Suprapubic skin (tissue), 4 donors: Measurements from ENCODE around the gene EI24. TPM values are rescaled to one million over a fixed set of nuclear protein-coding genes. Genes with fewer than 3 reads are reported as not detected.

Source experiments
- DNase-seq, 2 donors: peaks; one replicate each; pipeline ENCODE4 v3.0.0-alpha.2; 2019; ENCODE audit warnings: low spot score in 2 of 2
- H3K27ac ChIP-seq: fragments of 200-600 bp; sonication (generic); one replicate; pipeline ENCODE4 v1.5.1; 2019
- H3K27me3 ChIP-seq: fragments of 200-600 bp; sonication (generic); one replicate; pipeline ENCODE4 v1.5.1; 2019
- H3K36me3 ChIP-seq: fragments of 200-600 bp; sonication (generic); one replicate; pipeline ENCODE4 v1.5.1; 2019
- H3K4me1 ChIP-seq: fragments of 200-600 bp; sonication (generic); one replicate; pipeline ENCODE4 v1.5.1; 2019
- H3K4me3 ChIP-seq: fragments of 200-600 bp; sonication (generic); one replicate; pipeline ENCODE4 v1.5.1; 2019; ENCODE audit warnings: mild to moderate bottlenecking
- H3K9me3 ChIP-seq: fragments of 200-600 bp; sonication (generic); one replicate; pipeline ENCODE4 v1.5.1; 2019
- CTCF ChIP-seq, 2 donors: fragments of 200-600 bp in 1 of 2; fragments of 450-650 bp in 1 of 2; sonication (generic) in 1 of 2; IDR thresholded peaks; one replicate each; pipeline ENCODE4 v1.5.1; 2016 to 2019; ENCODE audit warnings: antibody characterized with exemption in 2 of 2, mild to moderate bottlenecking in 1 of 2, moderate library complexity in 1 of 2
- EP300 ChIP-seq: sonication (generic); formaldehyde crosslinking; IDR thresholded peaks from one replicate; pipeline ENCODE4 v1.6.1; 2017; ENCODE audit warnings: antibody characterized with exemption
- POLR2A ChIP-seq, 2 donors: fragments of 450-650 bp; IDR thresholded peaks; one replicate each; pipeline ENCODE4 v1.6.1; 2017; ENCODE audit warnings: antibody characterized with exemption in 2 of 2, mild to moderate bottlenecking in 2 of 2, moderate library complexity in 2 of 2
- POLR2AphosphoS5 ChIP-seq, 3 donors: sonication (generic); formaldehyde crosslinking; IDR thresholded peaks; one replicate each; pipeline ENCODE4 v1.6.1; 2017; ENCODE audit warnings: antibody characterized with exemption in 3 of 3
- WGBS: methylation state at CpG from one replicate; pipeline ENCODE4 v1.1.5; 2018; 5-methylcytosine and 5-hydroxymethylcytosine counted together
- total RNA-seq, 4 donors: library from RNA; depleted of rRNA; stranded (reverse); fragments of >200 nt; gene quantifications; one replicate each; pipeline ENCODE4 v1.1.0, GENCODE V29; 2016

The EI24 gene
- total RNA-seq, 4 donors from 2014 or later, result 58.9 to 127 (median 102) TPM

GRCh38 chr11:125553357-125553756 lies 15.9 kb upstream of the EI24 start:
- WGBS, result 100% methylated on average over 1 of the region's 1 CpG
- no peak for DNase-seq
- Histone ChIP-seq H3K27ac (no peak overlapping the region), H3K36me3 (no peaks in the 10 kb centered on the region), H3K27me3 (no peaks in the 10 kb centered on the region), H3K4me1 (no peaks in the 10 kb centered on the region), H3K4me3 (no peak overlapping the region), H3K9me3 (no peaks in the 10 kb centered on the region)
- TF ChIP-seq POLR2AphosphoS5 (IDR thresholded peaks at IDR 0.05) (no peak), CTCF (IDR thresholded peaks at IDR 0.05) (no peak), EP300 (no peak), POLR2A (IDR thresholded peaks at IDR 0.05) (no peak)

GRCh38 chr11:125554038-125554437 lies 15.2 kb upstream of the EI24 start:
- 81% methylated on average over 3 of the region's 3 CpGs for WGBS
- DNase-seq, result no peak

DNA sequence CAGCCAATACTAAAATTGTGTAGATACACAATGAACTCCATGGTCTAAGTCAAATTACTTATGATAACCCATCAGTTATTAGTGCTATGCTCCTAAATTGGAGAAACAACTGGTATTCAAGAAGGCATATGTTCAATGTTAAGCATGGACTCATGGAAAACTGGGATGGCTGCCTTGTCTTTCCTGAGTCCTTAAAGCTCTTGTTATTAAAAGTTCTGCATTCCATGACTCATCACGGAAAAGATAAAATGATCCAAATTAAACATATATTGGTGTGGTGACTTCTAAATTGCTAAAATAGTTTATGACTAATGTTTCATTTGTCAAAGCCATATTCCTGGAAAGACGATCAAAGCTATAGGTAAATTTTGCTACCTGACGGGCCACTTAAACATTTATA lies 9.4 kb upstream of the EI24 start:
- no peaks in the 10 kb centered on the region for H3K4me1 ChIP-seq
- no peaks in the 10 kb centered on the region for H3K9me3 ChIP-seq
- no peaks in the 10 kb centered on the region for H3K27me3 ChIP-seq
- no peaks in the 10 kb centered on the region for H3K36me3 ChIP-seq
- 72% methylated on average over 3 of the region's 3 CpGs for WGBS
- no peak overlapping the region for H3K4me3 ChIP-seq
- no peak for DNase-seq
- no peak for TF ChIP-seq POLR2A (IDR thresholded peaks at IDR 0.05)
- H3K27ac ChIP-seq, result no peak overlapping the region

More at GRCh38 chr11:125554038-125554437, 15.2 kb upstream of the EI24 start:
- H3K9me3 ChIP-seq, result no peaks in the 10 kb centered on the region
- no peaks in the 10 kb centered on the region for H3K36me3 ChIP-seq
- TF ChIP-seq POLR2A (IDR thresholded peaks at IDR 0.05), result no peak
- TF ChIP-seq CTCF (IDR thresholded peaks at IDR 0.05), result no peak
- TF ChIP-seq EP300, result no peak
- no peak for TF ChIP-seq POLR2AphosphoS5 (IDR thresholded peaks at IDR 0.05)
- no peaks in the 10 kb centered on the region for H3K27me3 ChIP-seq
- no peak overlapping the region for H3K27ac ChIP-seq
- H3K4me3 ChIP-seq, result no peak overlapping the region
- H3K4me1 ChIP-seq, result no peaks in the 10 kb centered on the region

DNA sequence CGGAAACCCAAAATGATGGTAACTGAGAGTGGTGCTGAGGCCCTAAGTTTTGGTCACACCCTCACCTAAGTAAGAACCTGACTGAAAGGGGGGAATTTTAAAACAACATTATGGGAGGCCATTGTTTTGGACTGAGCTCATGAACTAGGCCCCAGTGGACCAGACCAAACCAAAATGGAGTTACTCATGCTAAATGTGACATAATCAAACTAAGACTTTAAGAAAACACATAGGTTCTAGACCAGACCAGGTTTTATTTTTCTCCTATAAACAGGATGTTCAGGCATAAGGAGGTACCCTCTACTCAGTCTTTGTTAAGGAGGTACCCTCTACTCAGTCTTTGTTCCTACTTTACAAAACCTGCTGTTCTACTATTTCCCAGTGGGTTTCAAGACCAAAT lies 7.4 kb upstream of the EI24 start:
- Histone ChIP-seq H3K27me3 (no peaks in the 10 kb centered on the region), H3K4me3 (no peak overlapping the region), H3K9me3 (no peaks in the 10 kb centered on the region), H3K36me3 (no peaks in the 10 kb centered on the region), H3K27ac (no peak overlapping the region), H3K4me1 (no peaks in the 10 kb centered on the region)
- WGBS, result 100% methylated on average over 1 of the region's 1 CpG
- TF ChIP-seq EP300 (no peak), POLR2AphosphoS5 (IDR thresholded peaks at IDR 0.05) (no peak), POLR2A (IDR thresholded peaks at IDR 0.05) (no peak), CTCF (IDR thresholded peaks at IDR 0.05) (no peak)
- no peak for DNase-seq

DNA sequence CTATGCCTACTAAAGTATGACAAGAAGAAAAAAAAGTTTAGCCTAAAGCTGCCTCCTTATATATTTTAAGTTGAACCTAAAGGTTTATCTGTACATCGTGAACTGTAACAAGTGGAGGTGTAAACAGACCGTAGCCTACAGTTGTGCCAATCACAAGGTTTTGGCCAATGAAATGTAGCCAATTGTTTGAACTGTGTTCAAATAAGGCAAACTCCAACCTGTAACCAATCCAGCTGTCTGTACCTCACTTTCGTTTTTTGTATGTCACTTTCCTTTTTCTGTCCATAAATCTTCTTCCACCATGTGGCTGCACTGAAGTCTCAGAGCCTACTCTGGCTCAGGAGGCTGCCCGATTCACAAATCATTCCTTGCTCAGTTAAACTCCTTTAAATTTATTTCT lies 6.8 kb upstream of the EI24 start:
- H3K27me3 ChIP-seq, result no peaks in the 10 kb centered on the region
- no peak overlapping the region for H3K4me3 ChIP-seq
- H3K4me1 ChIP-seq, result no peaks in the 10 kb centered on the region
- no peak overlapping the region for H3K27ac ChIP-seq
- no peaks in the 10 kb centered on the region for H3K36me3 ChIP-seq
- no peaks in the 10 kb centered on the region for H3K9me3 ChIP-seq
- WGBS, result 63% methylated on average over 4 of the region's 4 CpGs
- no peak for DNase-seq
- TF ChIP-seq POLR2AphosphoS5 (IDR thresholded peaks at IDR 0.05), result no peak

GRCh38 chr11:125564357-125564756 lies 4.9 kb upstream of the EI24 start:
- Histone ChIP-seq H3K9me3 (no peaks in the 10 kb centered on the region), H3K4me3 (no peak overlapping the region), H3K36me3 (no peaks in the 10 kb centered on the region), H3K4me1 (peaks cover 2% of the 10 kb centered on the region), H3K27me3 (no peaks in the 10 kb centered on the region), H3K27ac (no peak overlapping the region)
- 87% methylated on average over 3 of the region's 3 CpGs for WGBS
- TF ChIP-seq POLR2A (IDR thresholded peaks at IDR 0.05), result no peak
- TF ChIP-seq CTCF (IDR thresholded peaks at IDR 0.05), result no peak
- no peak for TF ChIP-seq POLR2AphosphoS5 (IDR thresholded peaks at IDR 0.05)
- no peak for TF ChIP-seq EP300
- DNase-seq, result no peak
